HAP-1 (cell line): ENCODE results near the gene SELENOW.

ENCODE experiments used
- DNase-seq, 2 experiments: peaks; one replicate each; pipeline ENCODE4 v3.0.0-alpha.2; 2016 to 2020; ENCODE audit warnings: low spot score in 2 of 2
- H3K27me3 ChIP-seq: fragments of 250-450 bp; sonication (Bioruptor Pico); 2 replicates; pipeline ENCODE4 v1.5.1; 2020; ENCODE audit warnings: low read depth, mild to moderate bottlenecking, moderate library complexity
- H3K36me3 ChIP-seq: fragments of 250-450 bp; sonication (Bioruptor Pico); replicated peaks from 2 replicates; pipeline ENCODE4 v1.5.1; 2020; ENCODE audit warnings: mild to moderate bottlenecking
- H3K4me1 ChIP-seq: fragments of 250-450 bp; sonication (Bioruptor Pico); 2 replicates; pipeline ENCODE4 v1.5.1; 2020; ENCODE audit warnings: mild to moderate bottlenecking
- H3K4me3 ChIP-seq: fragments of 250-450 bp; sonication (Bioruptor Pico); 2 replicates; pipeline ENCODE4 v1.5.1; 2020; ENCODE audit warnings: mild to moderate bottlenecking, moderate library complexity
- H3K9me3 ChIP-seq: fragments of 250-450 bp; sonication (Bioruptor Pico); 2 replicates; pipeline ENCODE4 v1.5.1; 2020; ENCODE audit warnings: mild to moderate bottlenecking, moderate library complexity
- in situ Hi-C: fragments of 300-500 bp; cut with MboI; formaldehyde crosslinking; loops from 3 replicates; pipeline ENCODE4 v1.14.3; 2020; ENCODE audit warnings: low sequenced_read_pairs, inconsistent platforms, mixed read lengths

SELENOW gene

GRCh38 chr19:47750752-47751151 lies 27.8 kb upstream of the SELENOW start:
- H3K36me3 ChIP-seq, result peaks cover 92% of the 10 kb centered on the region
- no peak for DNase-seq
- no peak overlapping the region for H3K4me3 ChIP-seq
- no peaks in the 10 kb centered on the region for H3K27me3 ChIP-seq
- H3K9me3 ChIP-seq, result no peaks in the 10 kb centered on the region
- in situ Hi-C loops, result no loop called here
- H3K4me1 ChIP-seq, result no peaks in the 10 kb centered on the region; the same call in 1 of the 2 replicates

- DNase-seq, result no peak
- no peak overlapping the region for H3K4me3 ChIP-seq
- H3K27me3 ChIP-seq, result no peaks in the 10 kb centered on the region
- in situ Hi-C loops, result no loop called here
- peaks cover 98% of the 10 kb centered on the region for H3K36me3 ChIP-seq
- H3K9me3 ChIP-seq, result no peaks in the 10 kb centered on the region
- H3K4me1 ChIP-seq, result no peaks in the 10 kb centered on the region
These were observed 25.9 kb upstream of the SELENOW start for GRCh38 chr19:47752440-47753211.

- Histone ChIP-seq H3K27me3 (no peaks in the 10 kb centered on the region), H3K4me3 (no peak overlapping the region), H3K4me1 (no peaks in the 10 kb centered on the region), H3K9me3 (no peaks in the 10 kb centered on the region), H3K36me3 (peaks cover 91% of the 10 kb centered on the region)
- DNase-seq, result no peak
- in situ Hi-C loops, result no loop called here
These were observed 24.1 kb upstream of the SELENOW start for GRCh38 chr19:47754206-47755064.

DNA sequence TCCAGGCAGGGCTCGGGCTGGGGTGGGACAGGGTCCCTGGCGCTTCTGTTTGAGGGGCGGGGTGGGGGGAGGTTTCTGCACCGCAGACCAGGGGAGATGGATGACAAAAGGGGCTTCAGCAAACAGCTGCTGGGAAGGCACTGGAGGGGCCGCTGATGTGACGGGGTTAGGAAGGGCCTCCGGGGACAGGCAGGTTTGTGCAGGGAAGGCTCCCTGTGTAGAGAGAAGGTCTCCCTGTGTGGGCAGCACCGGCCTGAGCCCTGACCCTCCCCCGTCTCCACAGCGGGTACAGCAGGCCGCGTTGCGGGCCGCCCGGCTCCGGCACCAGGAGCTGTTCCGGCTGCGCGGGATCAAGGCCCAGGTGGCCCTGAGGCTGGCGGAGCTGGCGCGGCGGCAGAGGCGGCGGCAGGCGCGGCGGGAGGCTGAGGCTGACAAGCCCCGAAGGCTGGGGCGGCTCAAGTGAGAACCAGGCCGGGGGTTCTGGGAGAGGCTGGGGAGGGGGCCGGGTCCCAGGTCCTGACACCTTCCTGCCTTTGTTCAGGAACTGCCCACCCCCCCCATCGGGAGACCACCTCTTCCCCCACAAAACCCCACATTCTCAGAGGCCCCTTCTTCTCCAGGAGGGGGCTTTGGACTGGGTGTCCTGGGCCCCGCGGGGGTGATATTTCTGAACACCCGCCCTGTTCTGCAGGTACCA lies 23.3 kb upstream of the SELENOW start:
- in situ Hi-C loops, result no loop called here
- no peak overlapping the region for H3K4me3 ChIP-seq

DNA sequence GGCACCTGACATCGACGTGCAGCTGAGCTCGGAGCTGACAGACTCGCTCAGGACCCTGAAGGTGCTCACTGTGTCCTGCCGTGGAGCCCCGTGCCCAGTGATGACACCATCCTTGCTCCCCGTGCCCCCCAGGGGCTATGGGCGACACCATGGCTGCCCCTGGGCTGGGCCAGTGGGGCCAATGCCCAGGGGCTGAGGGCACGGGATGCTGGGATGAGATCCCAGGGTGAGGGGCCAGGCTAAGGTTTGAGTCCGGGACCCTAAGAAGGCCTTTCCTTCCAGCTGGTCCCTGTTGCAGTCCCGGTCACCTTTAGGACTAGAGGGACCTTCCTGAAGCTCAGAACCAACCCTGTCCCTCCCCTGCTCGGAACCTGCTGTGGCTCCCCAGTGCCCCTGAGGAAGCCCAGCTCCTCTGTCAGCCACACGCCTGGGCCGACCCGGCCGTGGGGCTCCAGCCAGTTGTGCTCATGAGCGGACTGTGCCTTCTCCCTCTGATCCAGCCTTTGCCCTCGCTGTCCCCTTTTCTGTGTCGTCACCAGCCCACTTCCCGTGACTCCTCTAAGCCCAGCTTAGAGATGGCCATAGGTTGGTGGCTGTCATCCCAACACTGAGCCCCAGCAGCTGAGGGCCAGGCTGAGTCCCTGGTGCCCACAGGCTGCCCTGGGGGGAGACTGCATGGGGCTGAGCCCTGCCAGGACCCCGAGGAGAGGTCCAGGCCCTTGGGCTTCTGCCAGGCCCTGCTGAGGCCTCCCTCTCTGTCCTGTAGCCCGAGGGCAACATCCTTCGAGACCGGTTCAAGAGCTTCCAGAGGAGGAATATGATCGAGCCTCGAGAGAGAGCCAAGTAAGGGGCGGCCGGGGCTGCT lies 22.5 kb upstream of the SELENOW start:
- peaks cover 76% of the 10 kb centered on the region for H3K36me3 ChIP-seq
- no peaks in the 10 kb centered on the region for H3K27me3 ChIP-seq
- no peaks in the 10 kb centered on the region for H3K4me1 ChIP-seq
- no peak overlapping the region for H3K4me3 ChIP-seq
- no peaks in the 10 kb centered on the region for H3K9me3 ChIP-seq
- in situ Hi-C loops, result no loop called here
- DNase-seq, result no peak

More for the DNA sequence above, 23.3 kb upstream of the SELENOW start:
- no peak for DNase-seq
- H3K36me3 ChIP-seq, result peaks cover 83% of the 10 kb centered on the region
- no peaks in the 10 kb centered on the region for H3K27me3 ChIP-seq
- H3K9me3 ChIP-seq, result no peaks in the 10 kb centered on the region
- H3K4me1 ChIP-seq, result no peaks in the 10 kb centered on the region

DNA sequence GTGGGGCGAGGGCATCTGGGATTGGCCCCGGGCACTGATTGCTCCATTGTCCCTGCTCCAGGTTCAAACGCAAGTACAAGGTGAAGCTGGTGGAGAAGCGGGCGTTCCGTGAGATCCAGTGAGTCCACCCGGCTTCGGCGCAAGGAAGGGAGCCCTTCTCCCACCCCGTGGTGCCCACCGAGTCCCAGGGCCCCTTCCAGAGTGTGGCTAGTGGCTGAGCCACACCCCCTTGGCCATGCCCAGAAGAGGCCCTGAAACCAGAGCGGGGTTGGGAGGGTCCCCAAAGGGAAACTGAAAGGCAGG lies 21.9 kb upstream of the SELENOW start:
- Histone ChIP-seq H3K27me3 (no peaks in the 10 kb centered on the region), H3K36me3 (peaks cover 70% of the 10 kb centered on the region), H3K4me3 (no peak overlapping the region), H3K4me1 (no peaks in the 10 kb centered on the region), H3K9me3 (no peaks in the 10 kb centered on the region)
- no peak for DNase-seq
- in situ Hi-C loops, result no loop called here

DNA sequence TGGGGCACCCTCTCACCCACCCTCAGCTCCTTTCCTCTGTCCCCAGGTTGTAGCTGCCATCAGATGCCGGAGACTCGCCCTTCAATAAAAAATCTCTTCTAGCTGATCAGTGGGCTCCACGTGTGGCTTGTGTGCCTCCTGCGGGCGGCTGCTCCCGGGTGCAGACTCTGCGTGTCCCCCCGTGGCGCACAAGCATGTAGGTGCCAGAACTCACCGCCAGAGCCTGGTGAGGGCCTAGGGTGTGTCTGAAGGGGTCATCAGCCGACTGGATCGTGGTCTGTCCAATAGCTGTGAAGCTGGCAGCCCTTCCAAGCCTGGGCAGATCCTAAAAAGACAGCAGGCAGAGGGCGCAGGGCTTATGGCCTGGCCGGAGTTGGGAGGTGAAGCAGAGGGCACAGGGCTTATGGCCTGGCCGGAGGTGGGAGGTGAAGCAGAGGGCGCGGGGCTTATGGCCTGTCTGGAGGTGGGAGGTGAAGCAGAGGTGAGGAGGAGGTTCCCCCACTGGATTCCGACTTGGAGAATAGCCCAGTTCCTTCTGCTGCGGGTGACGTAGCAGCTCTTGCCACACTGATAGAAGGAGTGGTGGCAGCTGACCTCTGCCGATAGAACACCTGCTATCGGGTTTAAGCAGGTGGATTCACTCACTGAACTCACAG lies 21.4 kb upstream of the SELENOW start:
- in situ Hi-C loops, result no loop called here
- Histone ChIP-seq H3K36me3 (peaks cover 66% of the 10 kb centered on the region), H3K4me1 (no peaks in the 10 kb centered on the region), H3K27me3 (no peaks in the 10 kb centered on the region), H3K9me3 (no peaks in the 10 kb centered on the region), H3K4me3 (no peak overlapping the region)
- DNase-seq, result no peak

DNA sequence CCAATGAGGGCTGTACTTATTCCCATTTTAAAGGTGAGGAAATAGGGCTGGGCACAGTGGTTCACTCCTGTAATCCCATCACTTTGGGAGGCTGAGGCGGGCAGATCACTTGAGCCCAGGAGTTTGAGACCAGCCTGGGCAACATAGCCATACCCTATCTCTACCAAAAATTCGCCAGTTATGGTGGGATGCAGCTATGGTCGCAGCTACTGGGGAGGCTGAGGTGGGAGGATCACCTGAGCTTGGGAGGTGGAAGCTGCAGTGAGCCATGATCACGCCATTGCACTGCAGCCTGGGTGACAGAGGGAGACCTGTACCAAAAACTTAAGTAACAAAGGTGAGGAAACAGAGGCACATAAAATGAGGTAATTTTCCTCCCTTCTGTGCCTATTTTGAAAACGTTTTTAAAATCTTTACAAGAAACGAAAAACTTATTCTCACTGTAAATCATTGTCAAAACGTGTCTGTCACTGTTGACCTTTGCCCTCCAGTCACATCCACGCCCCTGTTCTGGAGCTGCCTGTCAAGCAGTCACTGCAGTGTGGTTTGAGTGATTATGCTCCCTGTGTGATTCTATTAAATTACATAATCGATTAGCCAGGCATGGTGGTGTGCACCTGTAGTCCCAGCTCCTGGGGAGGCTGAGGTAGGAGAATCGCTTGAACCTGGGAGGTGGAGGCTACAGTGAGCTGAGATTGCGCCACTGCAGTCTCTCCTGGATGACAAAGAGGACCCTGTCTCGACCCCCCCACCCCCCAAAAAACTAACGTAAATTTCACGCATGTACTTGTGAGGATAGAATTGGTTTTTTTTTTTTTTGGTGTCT lies 20.7 kb upstream of the SELENOW start:
- in situ Hi-C loops, result no loop called here
- no peak overlapping the region for H3K4me3 ChIP-seq

DNA sequence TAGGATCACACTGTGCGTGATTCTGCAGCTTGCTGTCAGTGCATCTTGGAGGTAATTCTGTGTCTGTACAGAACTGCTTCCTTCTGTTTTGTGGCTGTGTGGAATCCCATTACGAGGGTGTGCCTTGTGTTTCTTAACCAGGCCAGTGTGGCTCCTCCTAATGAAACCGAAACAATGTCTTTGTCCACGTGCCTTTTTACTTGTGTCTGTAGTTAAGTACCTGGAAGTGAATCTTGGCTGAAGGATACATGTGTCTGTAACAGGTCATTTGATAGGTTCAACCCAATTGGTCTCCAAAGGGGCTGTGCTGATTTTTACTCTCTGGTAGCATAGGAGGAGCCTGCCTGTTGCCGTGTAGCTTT lies 20.1 kb upstream of the SELENOW start:
- no peaks in the 10 kb centered on the region for H3K4me1 ChIP-seq
- H3K9me3 ChIP-seq, result no peaks in the 10 kb centered on the region
- H3K27me3 ChIP-seq, result no peaks in the 10 kb centered on the region
- H3K4me3 ChIP-seq, result no peak overlapping the region
- DNase-seq, result no peak
- peaks cover 53% of the 10 kb centered on the region for H3K36me3 ChIP-seq
- in situ Hi-C loops, result no loop called here

More for the DNA sequence above, 20.7 kb upstream of the SELENOW start:
- Histone ChIP-seq H3K36me3 (peaks cover 59% of the 10 kb centered on the region), H3K27me3 (no peaks in the 10 kb centered on the region), H3K4me1 (no peaks in the 10 kb centered on the region), H3K9me3 (no peaks in the 10 kb centered on the region)
- no peak for DNase-seq

- in situ Hi-C loops, result no loop called here
- no peaks in the 10 kb centered on the region for H3K9me3 ChIP-seq
- peaks cover 31% of the 10 kb centered on the region for H3K36me3 ChIP-seq
- H3K4me1 ChIP-seq, result no peaks in the 10 kb centered on the region
- H3K4me3 ChIP-seq, result no peak overlapping the region
- H3K27me3 ChIP-seq, result no peaks in the 10 kb centered on the region
- DNase-seq, result no peak
These were observed 17.9 kb upstream of the SELENOW start for GRCh38 chr19:47760632-47760999.

DNA sequence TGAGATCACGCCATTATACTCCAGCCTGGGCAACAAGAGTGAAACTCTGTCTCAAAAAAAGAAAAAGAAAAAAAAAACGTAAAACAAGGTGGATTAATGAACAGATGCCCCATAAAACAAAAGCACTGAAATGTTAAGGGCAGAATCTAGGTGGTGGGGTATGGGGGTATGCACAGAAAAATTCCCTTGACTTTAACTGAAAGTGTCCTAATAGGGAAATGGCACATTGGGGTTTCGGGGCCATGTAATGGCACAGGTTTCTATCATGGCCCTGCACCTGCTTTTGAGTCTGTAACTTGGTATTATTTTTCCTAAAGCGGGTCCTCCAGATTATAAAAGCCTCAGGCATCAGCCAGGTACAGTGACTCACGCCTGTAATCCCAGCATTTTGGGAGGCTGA lies 16.9 kb upstream of the SELENOW start:
- Histone ChIP-seq H3K4me1 (no peaks in the 10 kb centered on the region), H3K4me3 (no peak overlapping the region), H3K9me3 (no peaks in the 10 kb centered on the region), H3K36me3 (peaks cover 22% of the 10 kb centered on the region), H3K27me3 (no peaks in the 10 kb centered on the region)
- no peak for DNase-seq
- in situ Hi-C loops, result no loop called here

GRCh38 chr19:47762151-47762550 lies 16.4 kb upstream of the SELENOW start:
- DNase-seq, result no peak
- Histone ChIP-seq H3K27me3 (no peaks in the 10 kb centered on the region), H3K4me1 (no peaks in the 10 kb centered on the region), H3K4me3 (no peak overlapping the region), H3K36me3 (peaks cover 16% of the 10 kb centered on the region), H3K9me3 (no peaks in the 10 kb centered on the region)
- in situ Hi-C loops, result no loop called here
